Measurements from ENCODE around the gene GGA3. TPM values are rescaled to one million over a fixed set of nuclear protein-coding genes. Genes with fewer than 3 reads are reported as not detected.

The GGA3 gene
- total RNA-seq, 1 donor from 2014 or later, result 25.1 TPM

GRCh38 chr17:75191584-75191983 is 69.8 kb downstream of the GGA3 start:
- DNase-seq (ENCODE audit: missing footprints) (no peak), ATAC-seq (no peak)
- intact Hi-C loops (cut with DNase I), result no loop called here

- DNase-seq (ENCODE audit: missing footprints) (no peak), ATAC-seq (no peak)
- intact Hi-C loops (cut with DNase I), result no loop called here
Measured at GRCh38 chr17:75188614-75189013, 72.8 kb downstream of the GGA3 start.

Other genes starting within 250 kb of the GGA3 start
- 51.4 TPM for gene MRPL58, start 248.9 kb downstream of the GGA3 start, total RNA-seq
- 863 TPM for gene ATP5PD, start 214.6 kb downstream of the GGA3 start, total RNA-seq
- 26.7 TPM for gene KCTD2, start 214.4 kb downstream of the GGA3 start, total RNA-seq
- gene SLC16A5, start 173.7 kb downstream of the GGA3 start, total RNA-seq, result 7.1 TPM
- gene ARMC7, start 151.6 kb downstream of the GGA3 start, total RNA-seq, result 6.4 TPM
- gene NT5C, start 129.9 kb downstream of the GGA3 start, total RNA-seq, result 24.6 TPM
- 17.1 TPM for gene JPT1, start 107.1 kb downstream of the GGA3 start, total RNA-seq
- gene SUMO2, start 78.6 kb downstream of the GGA3 start, total RNA-seq, result 217 TPM
- gene NUP85, start 55.9 kb downstream of the GGA3 start, total RNA-seq, result 28.7 TPM
- 123 TPM for gene MRPS7, start 273 bp upstream of the GGA3 start, total RNA-seq
- 15.1 TPM for gene MIF4GD, start 9.6 kb upstream of the GGA3 start, total RNA-seq
- gene SLC25A19, start 27.8 kb upstream of the GGA3 start, total RNA-seq, result 19.5 TPM
- gene GRB2, start 144.1 kb upstream of the GGA3 start, total RNA-seq, result 59.0 TPM
- gene TMEM94, start 195.0 kb upstream of the GGA3 start, total RNA-seq, result 50.3 TPM

Measured in Right ventricle myocardium inferior (tissue), 1 donor.